ENCODE results near the gene MIER3. TPM values are rescaled to one million over a fixed set of nuclear protein-coding genes. Genes with fewer than 3 reads are reported as not detected.

Gene MIER3
- total and polyA plus RNA-seq, 2 of the 13 experiments (the other 11 are each of a cell fraction or from before 2014, with no cell fraction given), result 14.6 to 38.8 TPM

DNA sequence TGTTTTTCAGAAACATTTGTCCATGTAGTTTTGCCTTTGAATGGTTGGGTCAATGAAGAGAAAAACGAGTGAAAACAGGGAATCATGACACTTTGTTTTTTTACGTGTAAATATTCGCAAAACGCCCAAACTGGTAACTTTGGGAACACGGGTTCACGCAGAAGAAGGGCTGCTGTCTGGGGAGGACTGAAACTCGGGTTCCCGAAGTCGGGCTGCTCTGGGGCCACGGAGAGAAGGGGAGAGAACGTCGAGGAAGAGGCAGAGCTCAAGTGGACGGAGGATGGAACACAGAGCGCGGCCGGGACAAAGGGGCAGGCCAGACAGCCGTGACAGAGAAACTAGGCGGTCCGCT, 43.0 kb downstream of the MIER3 start (continued):
- TF ChIP-seq ZNF18 (CRISPR knock-in tag; IDR thresholded peaks at IDR 0.05; ENCODE audit: insufficient replicate concordance) (no peak), SMARCE1 (IDR thresholded peaks at IDR 0.05; ENCODE audit: borderline replicate concordance) (no peak), ZNF883 (CRISPR knock-in tag; IDR thresholded peaks at IDR 0.05; ENCODE audit: not compliant biosample characterization) (peak; percentile 26), SRSF1 (optimal IDR thresholded peaks at IDR 0.05; ENCODE audit: low read depth, low read length) (no peak), MBD4 (IDR thresholded peaks at IDR 0.05; ENCODE audit: borderline replicate concordance, low read length) (no peak), PHF5A (CRISPR knock-in tag; IDR thresholded peaks at IDR 0.05; ENCODE audit: low read depth, unreplicated experiment) (no peak), ZNF292 (CRISPR knock-in tag; IDR thresholded peaks at IDR 0.05; ENCODE audit: borderline replicate concordance, low read depth) (no peak), ZNF772 (CRISPR knock-in tag; IDR thresholded peaks at IDR 0.05) (no peak), NR2F6 (IDR thresholded peaks at IDR 0.05) (no peak), NR2F6 (CRISPR knock-in tag; IDR thresholded peaks at IDR 0.05) (peak; percentile 35; the same call in 1 of the 2 replicates), ZNF263 (CRISPR knock-in tag; IDR thresholded peaks at IDR 0.05) (peak; percentile 12; the same call in 1 of the 2 replicates), MTF2 (CRISPR knock-in tag; IDR thresholded peaks at IDR 0.05; ENCODE audit: borderline replicate concordance) (no peak), MLXIP (CRISPR knock-in tag; IDR thresholded peaks at IDR 0.05; ENCODE audit: borderline replicate concordance) (no peak), RAD51 (IDR thresholded peaks at IDR 0.05; ENCODE audit: borderline replicate concordance) (no peak), ZNF629 (CRISPR knock-in tag; conservative IDR thresholded peaks at IDR 0.05) (no peak), TAF1 (CRISPR knock-in tag; IDR thresholded peaks at IDR 0.05) (0 out of 2 replicates have a peak, but pooled peaks have one; percentile 42), HNF1A (IDR thresholded peaks at IDR 0.05; ENCODE audit: low read depth) (no peak), HNF1A (CRISPR knock-in tag; IDR thresholded peaks at IDR 0.05; ENCODE audit: borderline replicate concordance) (no peak)
- TF ChIP-seq, protein P1, sequence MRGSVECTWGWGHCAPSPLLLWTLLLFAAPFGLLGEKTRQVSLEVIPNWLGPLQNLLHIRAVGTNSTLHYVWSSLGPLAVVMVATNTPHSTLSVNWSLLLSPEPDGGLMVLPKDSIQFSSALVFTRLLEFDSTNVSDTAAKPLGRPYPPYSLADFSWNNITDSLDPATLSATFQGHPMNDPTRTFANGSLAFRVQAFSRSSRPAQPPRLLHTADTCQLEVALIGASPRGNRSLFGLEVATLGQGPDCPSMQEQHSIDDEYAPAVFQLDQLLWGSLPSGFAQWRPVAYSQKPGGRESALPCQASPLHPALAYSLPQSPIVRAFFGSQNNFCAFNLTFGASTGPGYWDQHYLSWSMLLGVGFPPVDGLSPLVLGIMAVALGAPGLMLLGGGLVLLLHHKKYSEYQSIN (CRISPR knock-in tag; IDR thresholded peaks at IDR 0.05; ENCODE audit: borderline replicate concordance), result no peak
- TF ChIP-seq, protein P2, sequence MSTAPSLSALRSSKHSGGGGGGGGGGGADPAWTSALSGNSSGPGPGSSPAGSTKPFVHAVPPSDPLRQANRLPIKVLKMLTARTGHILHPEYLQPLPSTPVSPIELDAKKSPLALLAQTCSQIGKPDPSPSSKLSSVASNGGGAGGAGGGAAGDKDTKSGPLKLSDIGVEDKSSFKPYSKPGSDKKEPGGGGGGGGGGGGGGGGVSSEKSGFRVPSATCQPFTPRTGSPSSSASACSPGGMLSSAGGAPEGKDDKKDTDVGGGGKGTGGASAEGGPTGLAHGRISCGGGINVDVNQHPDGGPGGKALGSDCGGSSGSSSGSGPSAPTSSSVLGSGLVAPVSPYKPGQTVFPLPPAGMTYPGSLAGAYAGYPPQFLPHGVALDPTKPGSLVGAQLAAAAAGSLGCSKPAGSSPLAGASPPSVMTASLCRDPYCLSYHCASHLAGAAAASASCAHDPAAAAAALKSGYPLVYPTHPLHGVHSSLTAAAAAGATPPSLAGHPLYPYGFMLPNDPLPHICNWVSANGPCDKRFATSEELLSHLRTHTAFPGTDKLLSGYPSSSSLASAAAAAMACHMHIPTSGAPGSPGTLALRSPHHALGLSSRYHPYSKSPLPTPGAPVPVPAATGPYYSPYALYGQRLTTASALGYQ (CRISPR knock-in tag; IDR thresholded peaks at IDR 0.05), result no peak
